NOMO-1 treated with dmso at 0.1 percent for 144 hours (cell line): Measurements from ENCODE around the gene HLX.

Experiments
- DNase-seq: peaks from one replicate; lab custom pipeline; 2025; ENCODE audit not compliant: unreplicated experiment; lab: John Stamatoyannopoulos, UW

HLX gene

GRCh38 chr1:220880726-220881506 is 1.7 kb downstream of the HLX start:
- peak; percentile 85 for DNase-seq

- peak; percentile 91 for DNase-seq
These were observed 3.0 kb downstream of the HLX start for GRCh38 chr1:220882061-220882891.

GRCh38 chr1:220884109-220884980 is 5.1 kb downstream of the HLX start:
- no peak for DNase-seq

GRCh38 chr1:220884981-220885918 is 6.0 kb downstream of the HLX start:
- no peak for DNase-seq

GRCh38 chr1:220885971-220886370 is 6.7 kb downstream of the HLX start:
- no peak for DNase-seq

- DNase-seq: no peak
These were observed 7.4 kb downstream of the HLX start for GRCh38 chr1:220886470-220887201.

- DNase-seq: no peak
These were observed 7.9 kb downstream of the HLX start for GRCh38 chr1:220887202-220887519.

GRCh38 chr1:220887520-220888416 is 8.5 kb downstream of the HLX start:
- no peak for DNase-seq

GRCh38 chr1:220888417-220888986 is 9.3 kb downstream of the HLX start:
- no peak for DNase-seq

- no peak for DNase-seq
These were observed 10.1 kb downstream of the HLX start for GRCh38 chr1:220889333-220889732.

GRCh38 chr1:220889848-220890287 is 10.6 kb downstream of the HLX start:
- DNase-seq: no peak

GRCh38 chr1:220890602-220891001 is 11.4 kb downstream of the HLX start:
- no peak for DNase-seq

GRCh38 chr1:220891224-220892085 is 12.2 kb downstream of the HLX start:
- DNase-seq: no peak

GRCh38 chr1:220892086-220892376 is 12.8 kb downstream of the HLX start:
- no peak for DNase-seq

GRCh38 chr1:220892997-220893700 is 13.9 kb downstream of the HLX start:
- DNase-seq: no peak

GRCh38 chr1:220893701-220894024 is 14.4 kb downstream of the HLX start:
- DNase-seq: no peak
